ENCODE data around the gene PLB1. TPM values are rescaled to one million over a fixed set of nuclear protein-coding genes. Genes with fewer than 3 reads are reported as not detected.
A peak's percentile ranks its signal among the peaks of the same experiment; 100 is the strongest.

PLB1 gene
- total and polyA plus RNA-seq, 8 donors: 0.45 to 18.8 (median 3.4) TPM

- Histone ChIP-seq H3K9me3 (no peaks in the 10 kb centered on the region), H3K27me3 (no peaks in the 10 kb centered on the region), H3K36me3 (no peaks in the 10 kb centered on the region), H3K27ac (peak overlapping the region; percentile 2 to 70 (median 42)), H3K4me3 (peak overlapping the region in 1 of 4 donors; percentile 16), H3K4me1 (peaks cover 6 to 51% (median 25%) of the 10 kb centered on the region in 4 donors)
- intact Hi-C loops (cut with DNase I; ENCODE audit: low total_unique reads): no loop called here
- no peak for DNase-seq
- TF ChIP-seq CTCF (IDR thresholded peaks at IDR 0.05) (no peak), POLR2AphosphoS5 (IDR thresholded peaks at IDR 0.05) (no peak), EP300 (IDR thresholded peaks at IDR 0.05) (no peak), POLR2A (IDR thresholded peaks at IDR 0.05) (no peak)
- WGBS, 5 donors: 67 to 88% (median 79%) methylated on average over 3 of the region's 3 CpGs
Measured at GRCh38 chr2:28602751-28603639, 107.1 kb downstream of the PLB1 start.

- H3K9me3 ChIP-seq: no peaks in the 10 kb centered on the region
- DNase-seq: no peak
- no peak for TF ChIP-seq CTCF (IDR thresholded peaks at IDR 0.05)
- TF ChIP-seq EP300 (IDR thresholded peaks at IDR 0.05): no peak
- TF ChIP-seq POLR2A (IDR thresholded peaks at IDR 0.05): no peak
- no peak for TF ChIP-seq POLR2AphosphoS5 (IDR thresholded peaks at IDR 0.05)
- 87 to 90% (median 90%) methylated on average over 9 to 10 of the region's 10 CpGs for WGBS, 5 donors
- no peaks in the 10 kb centered on the region for H3K36me3 ChIP-seq
- H3K27ac ChIP-seq: peak overlapping the region in 4 of 5 donors; percentile 10 to 70 (median 50)
- H3K4me3 ChIP-seq: no peak overlapping the region
- H3K4me1 ChIP-seq: peaks cover 6 to 53% (median 22%) of the 10 kb centered on the region in 4 donors
- intact Hi-C loops (cut with DNase I; ENCODE audit: low total_unique reads): no loop called here
- no peaks in the 10 kb centered on the region for H3K27me3 ChIP-seq
Measured at GRCh38 chr2:28603821-28604220, 108.0 kb downstream of the PLB1 start.

DNA sequence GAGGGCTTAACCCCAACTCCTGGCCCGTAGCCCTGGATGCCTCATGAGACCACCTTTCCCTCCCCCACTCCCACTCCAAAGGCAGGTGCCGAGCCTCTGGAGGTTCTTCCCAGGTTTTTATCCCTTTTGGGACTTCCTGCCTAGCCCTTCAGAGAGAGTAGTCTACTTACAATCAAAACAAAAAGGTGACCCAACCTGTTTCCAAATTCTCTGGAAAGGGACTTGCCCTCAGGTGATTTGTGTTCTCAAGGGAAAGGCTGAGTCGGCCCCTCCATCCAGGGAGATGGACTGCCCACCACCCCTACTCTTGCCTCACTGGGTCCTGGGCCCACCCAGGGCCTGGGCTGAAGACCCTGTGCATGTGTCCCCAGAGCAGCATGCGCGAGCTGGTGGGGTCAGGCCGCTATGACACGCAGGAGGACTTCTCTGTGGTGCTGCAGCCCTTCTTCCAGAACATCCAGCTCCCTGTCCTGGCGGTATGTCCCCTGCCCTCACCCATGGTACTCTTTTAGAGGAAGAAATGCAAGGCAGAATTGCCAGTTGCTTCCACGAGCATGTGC lies 108.5 kb downstream of the PLB1 start:
- TF ChIP-seq POLR2AphosphoS5 (IDR thresholded peaks at IDR 0.05) (no peak), EP300 (IDR thresholded peaks at IDR 0.05) (no peak)
- DNase-seq: no peak
- intact Hi-C loops (cut with DNase I; ENCODE audit: low total_unique reads): no loop called here
- H3K4me1 ChIP-seq: peaks cover 6 to 56% (median 22%) of the 10 kb centered on the region in 4 donors
- H3K27ac ChIP-seq: peak overlapping the region in 1 of 5 donors; percentile 62
- WGBS, 5 donors: 91 to 97% (median 95%) methylated on average over 9 of the region's 9 CpGs
- H3K36me3 ChIP-seq: no peaks in the 10 kb centered on the region
- no peak overlapping the region for H3K4me3 ChIP-seq
- H3K27me3 ChIP-seq: no peaks in the 10 kb centered on the region
- no peaks in the 10 kb centered on the region for H3K9me3 ChIP-seq

DNA sequence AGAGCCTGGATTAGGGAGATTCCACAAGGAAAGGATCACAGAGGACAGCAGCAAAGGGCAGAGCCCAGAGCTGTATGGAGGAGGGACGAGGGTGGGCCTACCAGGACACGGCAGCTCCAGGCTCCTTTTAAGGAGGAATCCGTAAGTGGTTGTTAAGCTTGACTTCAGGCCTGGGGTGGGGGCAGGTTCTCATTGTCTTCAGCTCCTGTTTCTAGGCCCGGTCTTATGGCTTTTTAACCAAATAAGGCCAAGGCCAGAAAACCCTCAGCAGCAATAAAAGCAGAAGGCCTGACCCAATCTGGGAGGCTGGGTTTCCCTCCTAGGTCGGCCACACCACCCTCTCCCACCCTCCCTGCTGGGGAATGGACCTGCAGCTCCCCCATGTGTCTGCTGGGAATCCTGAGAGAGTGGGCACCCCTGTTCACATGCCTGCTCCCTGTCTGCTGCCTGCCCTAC lies 111.2 kb downstream of the PLB1 start:
- no peak overlapping the region for H3K4me3 ChIP-seq
- peak overlapping the region in 4 of 5 donors; percentile 60 to 83 (median 63) for H3K27ac ChIP-seq
- no peaks in the 10 kb centered on the region for H3K9me3 ChIP-seq
- no peaks in the 10 kb centered on the region for H3K27me3 ChIP-seq
- H3K4me1 ChIP-seq: peaks cover 6 to 53% (median 26%) of the 10 kb centered on the region in 4 donors
- TF ChIP-seq EP300 (IDR thresholded peaks at IDR 0.05) (no peak), POLR2AphosphoS5 (IDR thresholded peaks at IDR 0.05) (peak in 1 of 3 donors; percentile 45)
- WGBS, 5 donors: 49 to 70% (median 65%) methylated on average over 4 to 5 of the region's 5 CpGs
- intact Hi-C loops (cut with DNase I; ENCODE audit: low total_unique reads): no loop called here
- peak in 1 of 2 donors; percentile 72 for DNase-seq
- H3K36me3 ChIP-seq: no peaks in the 10 kb centered on the region

DNA sequence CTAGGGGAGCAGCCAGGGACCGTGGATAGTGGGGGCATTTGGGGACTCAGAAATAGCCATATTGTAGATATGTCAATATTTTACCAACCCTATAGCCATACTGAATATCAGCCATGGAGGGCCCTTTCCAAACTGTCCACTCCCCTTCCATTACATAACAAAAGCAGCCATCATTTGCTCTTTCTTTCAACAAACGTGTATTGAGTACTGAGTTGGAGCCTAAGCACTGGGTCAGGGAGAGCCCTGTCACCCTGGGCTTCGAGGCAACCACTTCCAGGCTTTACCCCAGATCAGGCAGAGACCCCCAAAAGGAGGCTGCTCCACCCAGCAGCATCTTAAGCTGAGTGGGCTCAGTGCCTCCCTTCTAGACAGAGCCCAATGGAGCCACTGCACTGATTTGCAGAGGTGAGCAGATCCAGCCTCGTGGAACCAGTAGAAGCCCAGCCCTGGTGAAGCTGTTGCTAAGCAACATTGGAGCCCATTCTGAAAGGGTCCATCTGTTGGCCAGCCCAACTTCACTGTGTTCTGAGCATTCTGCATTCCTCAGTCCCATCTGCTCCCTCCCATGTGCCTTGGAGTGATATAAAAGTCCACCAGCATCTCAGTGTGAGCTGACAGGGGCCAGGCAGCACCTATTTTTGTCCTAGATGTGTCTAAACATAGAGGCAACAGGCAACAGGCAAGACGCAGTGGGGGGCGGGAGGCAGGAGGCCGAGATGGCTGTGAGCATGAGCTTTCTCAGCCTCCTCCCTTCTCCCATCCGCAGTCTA lies 112.1 kb downstream of the PLB1 start:
- Histone ChIP-seq H3K4me1 (peaks cover 6 to 49% (median 22%) of the 10 kb centered on the region in 4 donors), H3K4me3 (no peak overlapping the region), H3K9me3 (no peaks in the 10 kb centered on the region), H3K27me3 (no peaks in the 10 kb centered on the region), H3K27ac (peak overlapping the region in 4 of 5 donors; percentile 60 to 83 (median 63)), H3K36me3 (no peaks in the 10 kb centered on the region)
- intact Hi-C loops (cut with DNase I; ENCODE audit: low total_unique reads): no loop called here
- WGBS, 5 donors: 79 to 89% (median 86%) methylated on average over 8 of the region's 8 CpGs
- no peak for TF ChIP-seq POLR2A (IDR thresholded peaks at IDR 0.05)
- peak in 1 of 2 donors; percentile 60 for DNase-seq

All from stomach (tissue), 9 donors.